ENCODE results near the gene SCGB1A1.

- TF ChIP-seq CTCF (IDR thresholded peaks at IDR 0.05) (no peak), EP300 (IDR thresholded peaks at IDR 0.05) (no peak)
These were observed at the start of gene SCGB1A1 for GRCh38 chr11:62418733-62419132.

Measured in sigmoid colon (tissue), 4 donors.